Subcutaneous adipose tissue (tissue), 4 donors: ENCODE data around the gene UGT1A3. TPM values are rescaled to one million over a fixed set of nuclear protein-coding genes. Genes with fewer than 3 reads are reported as not detected.

ENCODE experiments used
- total RNA-seq, 4 donors: library from RNA; depleted of rRNA; stranded (reverse); fragments of >200 nt; gene quantifications; one replicate each; pipeline ENCODE4 v1.1.0, GENCODE V29; 2016
- TF ChIP-seq, protein P1 (sequence below): fragments of 450-650 bp; IDR thresholded peaks from one replicate; pipeline ENCODE4 v1.5.1; 2016; ENCODE audit warnings: low read depth, mild to moderate bottlenecking, control low read depth, antibody characterized with exemption, moderate library complexity

The UGT1A3 gene
- total RNA-seq, 4 donors from 2014 or later, result not detected

DNA sequence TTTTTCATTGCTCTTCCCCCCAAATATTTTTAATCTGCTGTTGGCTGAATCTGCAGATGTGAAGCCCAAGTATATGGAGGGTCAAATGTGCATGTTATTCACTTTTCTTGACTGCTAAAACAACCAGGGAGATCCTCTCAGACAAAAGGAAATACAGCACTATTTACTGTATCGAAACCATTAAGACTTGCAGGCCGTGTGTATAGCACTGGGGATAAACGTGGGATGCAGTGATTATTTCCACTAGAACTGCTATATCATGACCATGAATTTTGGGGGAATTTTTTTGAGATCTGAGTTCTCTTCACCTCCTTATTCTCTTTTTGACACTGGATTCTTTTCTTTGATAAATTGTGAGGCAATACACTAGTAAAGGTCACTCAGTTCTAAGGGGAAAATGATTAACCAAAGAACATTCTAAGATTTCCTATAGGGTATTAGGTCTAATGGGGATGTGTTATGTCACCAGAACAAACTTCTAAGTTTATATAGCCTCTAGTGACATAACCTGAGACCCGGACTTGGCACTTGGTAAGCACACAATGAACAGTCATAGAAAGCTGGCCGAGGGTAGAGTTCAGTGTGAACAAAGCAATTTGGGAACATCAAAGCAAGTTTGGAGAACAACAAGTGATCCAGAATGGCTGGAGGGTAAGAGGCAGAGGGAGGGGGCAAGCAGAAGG, 16.4 kb downstream of the UGT1A3 start:
- TF ChIP-seq, protein P1, sequence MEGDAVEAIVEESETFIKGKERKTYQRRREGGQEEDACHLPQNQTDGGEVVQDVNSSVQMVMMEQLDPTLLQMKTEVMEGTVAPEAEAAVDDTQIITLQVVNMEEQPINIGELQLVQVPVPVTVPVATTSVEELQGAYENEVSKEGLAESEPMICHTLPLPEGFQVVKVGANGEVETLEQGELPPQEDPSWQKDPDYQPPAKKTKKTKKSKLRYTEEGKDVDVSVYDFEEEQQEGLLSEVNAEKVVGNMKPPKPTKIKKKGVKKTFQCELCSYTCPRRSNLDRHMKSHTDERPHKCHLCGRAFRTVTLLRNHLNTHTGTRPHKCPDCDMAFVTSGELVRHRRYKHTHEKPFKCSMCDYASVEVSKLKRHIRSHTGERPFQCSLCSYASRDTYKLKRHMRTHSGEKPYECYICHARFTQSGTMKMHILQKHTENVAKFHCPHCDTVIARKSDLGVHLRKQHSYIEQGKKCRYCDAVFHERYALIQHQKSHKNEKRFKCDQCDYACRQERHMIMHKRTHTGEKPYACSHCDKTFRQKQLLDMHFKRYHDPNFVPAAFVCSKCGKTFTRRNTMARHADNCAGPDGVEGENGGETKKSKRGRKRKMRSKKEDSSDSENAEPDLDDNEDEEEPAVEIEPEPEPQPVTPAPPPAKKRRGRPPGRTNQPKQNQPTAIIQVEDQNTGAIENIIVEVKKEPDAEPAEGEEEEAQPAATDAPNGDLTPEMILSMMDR, result no peak

DNA sequence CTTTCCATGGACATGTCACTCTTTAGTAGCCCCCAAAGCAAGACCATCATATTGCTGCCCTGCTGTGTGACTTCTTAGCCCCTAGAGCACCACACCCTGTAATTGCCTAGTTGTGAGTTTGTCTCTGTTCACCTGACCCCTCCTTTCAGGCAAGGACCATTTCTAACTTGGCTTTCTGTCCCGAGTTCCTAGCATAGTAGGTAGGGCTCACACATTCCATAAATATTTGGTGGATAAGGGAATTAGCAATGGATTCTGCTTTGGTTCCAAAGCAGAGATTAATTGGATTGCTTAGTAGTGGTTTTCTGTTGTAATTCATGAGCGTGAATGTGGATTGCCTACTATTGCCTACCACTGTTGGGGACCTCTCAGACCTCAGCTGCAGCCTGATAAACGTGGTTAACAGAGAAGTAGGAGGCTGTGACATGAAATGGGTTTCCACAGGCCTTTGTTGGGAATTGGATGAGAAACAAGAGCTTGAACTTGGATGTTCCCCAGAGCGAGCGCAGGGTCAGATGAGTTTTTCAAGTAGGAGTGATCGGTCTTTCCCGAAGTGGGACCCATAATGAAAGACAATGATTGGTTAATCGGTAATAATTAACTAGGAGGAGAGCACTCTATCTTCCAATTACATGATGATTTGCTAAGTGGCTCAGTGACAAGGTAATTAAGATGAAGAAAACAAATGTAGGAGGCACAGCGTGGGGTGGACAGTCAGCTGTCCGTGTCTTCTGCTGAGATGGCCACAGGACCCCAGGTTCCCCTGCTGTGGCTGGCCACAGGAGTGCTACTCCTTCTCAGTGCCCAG, 17.8 kb downstream of the UGT1A3 start:
- TF ChIP-seq, protein P1, result no peak

DNA sequence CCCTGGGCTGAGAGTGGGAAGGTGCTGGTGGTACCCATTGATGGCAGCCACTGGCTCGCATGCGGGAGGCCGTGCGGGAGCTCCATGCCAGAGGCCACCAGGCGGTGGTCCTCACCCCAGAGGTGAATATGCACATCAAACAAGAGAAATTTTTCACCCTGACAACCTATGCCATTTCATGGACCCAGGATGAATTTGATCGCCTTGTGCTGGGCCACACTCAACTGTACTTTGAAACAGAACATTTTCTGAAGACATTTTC, 18.4 kb downstream of the UGT1A3 start:
- TF ChIP-seq, protein P1, result no peak

DNA sequence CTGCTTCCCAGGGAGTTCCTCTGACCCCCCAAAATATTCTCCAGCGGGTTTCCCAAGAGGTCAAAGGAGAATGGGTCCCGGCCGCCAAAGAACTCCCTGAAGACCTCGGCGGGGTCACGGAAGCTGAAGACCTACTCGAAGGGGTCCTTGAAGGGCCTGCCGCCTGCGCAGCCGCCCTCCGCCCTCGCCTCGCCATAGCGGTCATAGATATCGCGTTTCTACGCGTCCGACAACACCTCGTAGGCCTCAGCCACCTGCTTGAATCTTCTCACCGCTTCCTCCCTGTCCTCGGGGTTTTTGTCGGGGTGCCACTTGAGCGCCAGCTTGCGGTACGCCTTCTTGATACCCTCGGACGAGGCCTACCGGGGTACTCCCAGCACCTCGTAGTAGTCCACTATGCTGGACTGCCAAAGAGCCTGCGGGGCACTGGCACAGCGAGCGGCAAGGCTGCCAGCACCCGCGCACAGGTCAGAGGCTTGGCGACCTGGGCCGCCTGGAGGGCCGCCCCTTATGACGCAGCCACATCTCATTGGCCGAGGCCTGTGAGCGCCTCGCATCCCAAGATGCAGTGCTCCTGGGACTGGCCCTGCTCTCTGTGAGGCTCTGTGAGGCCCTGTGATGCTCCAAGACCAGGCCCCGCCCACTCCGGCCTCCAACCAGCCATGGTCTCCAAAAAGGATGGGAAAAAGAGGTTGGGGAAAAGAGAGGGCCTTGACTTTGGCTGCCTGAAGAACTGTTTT, 26.2 kb downstream of the UGT1A3 start:
- TF ChIP-seq, protein P1, result no peak

DNA sequence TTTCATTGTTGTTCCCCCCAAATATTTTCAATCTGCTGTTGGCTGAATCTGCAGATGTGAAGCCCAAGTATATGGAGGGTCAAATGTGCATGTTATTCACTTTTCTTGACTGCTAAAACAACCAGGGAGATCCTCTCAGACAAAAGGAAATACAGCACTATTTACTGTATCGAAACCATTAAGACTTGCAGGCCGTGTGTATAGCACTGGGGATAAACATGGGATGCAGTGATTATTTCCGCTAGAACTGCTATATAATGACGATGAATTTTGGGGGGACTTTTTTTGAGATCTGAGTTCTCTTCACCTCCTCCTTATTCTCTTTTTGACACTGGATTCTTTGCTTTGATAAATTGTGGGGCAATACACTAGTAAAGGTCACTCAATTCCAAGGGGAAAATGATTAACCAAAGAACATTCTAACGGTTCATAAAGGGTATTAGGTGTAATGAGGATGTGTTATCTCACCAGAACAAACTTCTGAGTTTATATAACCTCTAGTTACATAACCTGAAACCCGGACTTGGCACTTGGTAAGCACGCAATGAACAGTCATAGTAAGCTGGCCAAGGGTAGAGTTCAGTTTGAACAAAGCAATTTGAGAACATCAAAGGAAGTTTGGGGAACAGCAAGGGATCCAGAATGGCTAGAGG, 27.7 kb downstream of the UGT1A3 start:
- TF ChIP-seq, protein P1, result no peak

DNA sequence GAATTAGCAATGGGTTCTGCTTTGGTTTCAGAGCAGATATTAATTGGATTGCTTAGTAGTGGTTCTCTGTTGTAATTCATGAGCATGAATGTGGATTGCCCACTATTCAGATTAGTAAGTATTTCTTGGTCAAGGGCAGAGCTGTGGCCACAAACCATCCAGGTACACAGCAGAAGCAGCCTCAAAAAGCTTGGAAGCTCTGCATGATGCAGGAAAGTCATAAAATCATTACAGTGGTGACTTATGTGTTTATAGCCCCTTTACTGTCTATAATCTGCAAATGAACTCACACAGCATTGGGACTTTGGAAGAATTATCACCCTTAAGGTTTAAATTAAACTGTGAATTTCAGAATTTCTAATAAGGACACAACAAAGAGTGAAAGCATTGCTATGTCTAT, 29.3 kb downstream of the UGT1A3 start:
- TF ChIP-seq, protein P1, result no peak

DNA sequence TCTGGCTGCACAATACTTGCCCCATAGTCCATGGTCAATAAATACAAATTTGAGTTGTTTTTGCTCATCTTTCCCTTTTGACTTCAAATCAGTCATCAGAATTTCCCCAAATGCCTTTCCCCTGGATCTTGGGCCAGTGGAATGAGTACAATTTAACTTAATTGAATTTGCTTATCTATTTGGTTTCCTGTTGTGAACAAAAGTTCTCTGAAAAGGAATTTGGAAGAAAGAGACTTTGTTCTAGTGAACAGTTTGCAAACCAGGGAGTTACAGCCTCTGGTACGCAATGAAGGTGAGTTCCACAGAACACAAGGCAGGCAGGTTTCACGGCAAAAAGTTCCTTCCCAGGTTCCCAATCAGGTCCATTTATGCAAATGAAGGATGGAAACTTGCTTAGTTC, 30.0 kb downstream of the UGT1A3 start:
- TF ChIP-seq, protein P1, result no peak
